K562 (cell line): ENCODE data around the gene NAIF1. TPM values are rescaled to one million over a fixed set of nuclear protein-coding genes. Genes with fewer than 3 reads are reported as not detected.

Source experiments
- E2F6 ChIP-seq, 2 experiments: IDR thresholded peaks; 2 replicates each; pipeline ENCODE4 v1.6.1; 2011; ENCODE audit warnings: borderline replicate concordance in 1 of 2, control low read depth in 1 of 2, low read depth in 1 of 2, low read length in 1 of 2, mild to moderate bottlenecking in 1 of 2, mixed read lengths in 1 of 2, moderate library complexity in 1 of 2; ENCODE audit not compliant: insufficient read depth in 1 of 2, insufficient read length in 1 of 2, poor library complexity in 1 of 2, severe bottlenecking in 1 of 2; ENCODE audit errors: extremely low read depth in 1 of 2
- HNRNPH1 ChIP-seq: fragments of 200-400 bp; formaldehyde crosslinking; optimal IDR thresholded peaks from 2 replicates; pipeline ENCODE3; 2017; ENCODE audit warnings: low read depth, mild to moderate bottlenecking, low read length, moderate library complexity
- NFRKB ChIP-seq: fragments of 450-650 bp; IDR thresholded peaks from 2 replicates; pipeline ENCODE4 v1.6.1; 2016; ENCODE audit warnings: low read depth
- RBM14 ChIP-seq: fragments of 200-400 bp; formaldehyde crosslinking; IDR thresholded peaks from 2 replicates; pipeline ENCODE4 v1.6.1; 2018; ENCODE audit warnings: low read depth, mild to moderate bottlenecking, low read length, moderate library complexity, borderline replicate concordance; ENCODE audit not compliant: insufficient read depth
- TEAD4 ChIP-seq, 2 experiments: sonication (generic) in 1 of 2; formaldehyde crosslinking in 1 of 2; IDR thresholded peaks; 2 replicates each; pipeline versions ENCODE4 v1.6.1 to v1.8.0; 2012 to 2022; ENCODE audit warnings: borderline replicate concordance in 1 of 2, inconsistent platforms in 1 of 2, low read length in 1 of 2, mild to moderate bottlenecking in 1 of 2, missing genetic modification reagents in 1 of 2
- XRCC4 ChIP-seq: IDR thresholded peaks from one replicate; pipeline ENCODE4 v1.6.1; 2011; ENCODE audit not compliant: insufficient read depth, insufficient read length; ENCODE audit errors: extremely low read depth
- ZFP36 ChIP-seq: fragments of 150-350 bp; IDR thresholded peaks from 2 replicates; pipeline ENCODE4 v1.6.1; 2018; ENCODE audit warnings: low read length, low read depth; ENCODE audit not compliant: partially characterized antibody
- ZNF780A ChIP-seq: fragments of 250-450 bp; sonication (Bioruptor Pico); IDR thresholded peaks from 2 replicates; pipeline ENCODE4 v1.5.0; 2021; ENCODE audit warnings: mild to moderate bottlenecking
- polyA plus RNA-seq, 8 experiments: library from polyadenylated mRNA; depleted of rRNA in 4 of 8; stranded (reverse) in 5 of 8; unstranded in 3 of 8; fragments of >200 nt; fragmentation: Nextera tagmentation in 2 of 8; fragmentation: Illumina TruSeq in 1 of 8; extraction: Ambion mirVana in 2 of 8; extraction: Trizol in 1 of 8; gene quantifications; 2 replicates each; pipeline versions ENCODE4 v1.2.1 to v1.2.3, GENCODE V29; 2011 to 2014; ENCODE audit warnings: inconsistent platforms in 1 of 8, missing spikeins in 1 of 8
- total RNA-seq, 7 experiments: library from RNA; depleted of rRNA in 6 of 7; stranded (reverse); fragments of >200 nt in 6 of 7; fragmentation: Illumina TruSeq in 2 of 7; extraction: Trizol in 2 of 7; gene quantifications; 2 replicates each; pipeline versions ENCODE4 v1.2.1 to v1.2.3, GENCODE V29; 2011 to 2021; ENCODE audit warnings: low replicate concordance in 1 of 7
- TF ChIP-seq, protein P1 (sequence below), 2 experiments: fragments of 450-650 bp in 1 of 2; sonication (generic) in 1 of 2; formaldehyde crosslinking in 1 of 2; IDR thresholded peaks; 2 replicates each; pipeline versions ENCODE4 v1.7.1 to v1.9.0; 2016 to 2022; ENCODE audit warnings: inconsistent platforms in 1 of 2, mild to moderate bottlenecking in 1 of 2, missing genetic modification reagents in 1 of 2

The NAIF1 gene
- total and polyA plus RNA-seq, 9 of the 15 experiments (the other 6 are each of a cell fraction or from before 2014, with no cell fraction given) = 4.8 to 26.6 (median 17.2) TPM

GRCh38 chr9:128098297-128099230 lies 31.4 kb upstream of the NAIF1 start (continued):
- TF ChIP-seq E2F6 (IDR thresholded peaks at IDR 0.05; ENCODE audit: borderline replicate concordance in 1 of 2, extremely low read depth in 1 of 2, insufficient read depth in 1 of 2, insufficient read length in 1 of 2, low read depth in 1 of 2, low read length in 1 of 2, poor library complexity in 1 of 2, severe bottlenecking in 1 of 2) (peak in 1 of 2 experiments; percentile 21), ZNF780A (CRISPR knock-in tag) (no peak), RBM14 (no peak), XRCC4 (no peak), ZFP36 (no peak), TEAD4 (IDR thresholded peaks at IDR 0.05; ENCODE audit: low read length) (peak; percentile 8; the same call in 1 of the 2 replicates), TEAD4 (CRISPR knock-in tag; IDR thresholded peaks at IDR 0.05; ENCODE audit: borderline replicate concordance) (no peak), NFRKB (0 out of 2 replicates have a peak, but pooled peaks have one; percentile 33), HNRNPH1 (no peak)
- TF ChIP-seq, protein P1, sequence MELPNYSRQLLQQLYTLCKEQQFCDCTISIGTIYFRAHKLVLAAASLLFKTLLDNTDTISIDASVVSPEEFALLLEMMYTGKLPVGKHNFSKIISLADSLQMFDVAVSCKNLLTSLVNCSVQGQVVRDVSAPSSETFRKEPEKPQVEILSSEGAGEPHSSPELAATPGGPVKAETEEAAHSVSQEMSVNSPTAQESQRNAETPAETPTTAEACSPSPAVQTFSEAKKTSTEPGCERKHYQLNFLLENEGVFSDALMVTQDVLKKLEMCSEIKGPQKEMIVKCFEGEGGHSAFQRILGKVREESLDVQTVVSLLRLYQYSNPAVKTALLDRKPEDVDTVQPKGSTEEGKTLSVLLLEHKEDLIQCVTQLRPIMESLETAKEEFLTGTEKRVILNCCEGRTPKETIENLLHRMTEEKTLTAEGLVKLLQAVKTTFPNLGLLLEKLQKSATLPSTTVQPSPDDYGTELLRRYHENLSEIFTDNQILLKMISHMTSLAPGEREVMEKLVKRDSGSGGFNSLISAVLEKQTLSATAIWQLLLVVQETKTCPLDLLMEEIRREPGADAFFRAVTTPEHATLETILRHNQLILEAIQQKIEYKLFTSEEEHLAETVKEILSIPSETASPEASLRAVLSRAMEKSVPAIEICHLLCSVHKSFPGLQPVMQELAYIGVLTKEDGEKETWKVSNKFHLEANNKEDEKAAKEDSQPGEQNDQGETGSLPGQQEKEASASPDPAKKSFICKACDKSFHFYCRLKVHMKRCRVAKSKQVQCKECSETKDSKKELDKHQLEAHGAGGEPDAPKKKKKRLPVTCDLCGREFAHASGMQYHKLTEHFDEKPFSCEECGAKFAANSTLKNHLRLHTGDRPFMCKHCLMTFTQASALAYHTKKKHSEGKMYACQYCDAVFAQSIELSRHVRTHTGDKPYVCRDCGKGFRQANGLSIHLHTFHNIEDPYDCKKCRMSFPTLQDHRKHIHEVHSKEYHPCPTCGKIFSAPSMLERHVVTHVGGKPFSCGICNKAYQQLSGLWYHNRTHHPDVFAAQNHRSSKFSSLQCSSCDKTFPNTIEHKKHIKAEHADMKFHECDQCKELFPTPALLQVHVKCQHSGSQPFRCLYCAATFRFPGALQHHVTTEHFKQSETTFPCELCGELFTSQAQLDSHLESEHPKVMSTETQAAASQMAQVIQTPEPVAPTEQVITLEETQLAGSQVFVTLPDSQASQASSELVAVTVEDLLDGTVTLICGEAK (IDR thresholded peaks at IDR 0.05) = no peak
- TF ChIP-seq, protein P1 (CRISPR knock-in tag; IDR thresholded peaks at IDR 0.05) = no peak
